HepG2 (cell line): ENCODE results near the gene TIRAP. TPM values are rescaled to one million over a fixed set of nuclear protein-coding genes. Genes with fewer than 3 reads are reported as not detected.

Source experiments
- HMG20A ChIP-seq: IDR thresholded peaks from 2 replicates; pipeline ENCODE4 v1.6.1; 2016; ENCODE audit warnings: borderline replicate concordance
- MTA1 ChIP-seq: sonication (generic); formaldehyde crosslinking; IDR thresholded peaks from 2 replicates; pipeline ENCODE4 v1.4.0; 2020; ENCODE audit warnings: missing genetic modification reagents, mild to moderate bottlenecking, borderline replicate concordance
- PHF5A ChIP-seq: IDR thresholded peaks from one replicate; pipeline ENCODE4 v1.6.1; 2018; ENCODE audit warnings: low read depth, missing genetic modification reagents; ENCODE audit not compliant: unreplicated experiment
- SP2 ChIP-seq: sonication (generic); formaldehyde crosslinking; IDR thresholded peaks from 2 replicates; pipeline ENCODE4 v1.5.1; 2020; ENCODE audit warnings: mild to moderate bottlenecking, missing genetic modification reagents
- TP53 ChIP-seq: sonication (generic); formaldehyde crosslinking; conservative IDR thresholded peaks from 2 replicates; pipeline ENCODE4 v1.4.0; 2020; ENCODE audit warnings: missing genetic modification reagents
- ZFP37 ChIP-seq: sonication (generic); formaldehyde crosslinking; IDR thresholded peaks from 2 replicates; pipeline ENCODE4 v1.4.0; 2020; ENCODE audit warnings: missing genetic modification reagents, borderline replicate concordance
- ZNF20 ChIP-seq: sonication (generic); formaldehyde crosslinking; IDR thresholded peaks from 2 replicates; pipeline ENCODE4 v1.4.0; 2020; ENCODE audit warnings: mild to moderate bottlenecking, moderate library complexity, missing genetic modification reagents
- ZNF501 ChIP-seq: sonication (generic); formaldehyde crosslinking; IDR thresholded peaks from 2 replicates; pipeline ENCODE4 v1.5.1; 2020; ENCODE audit warnings: mild to moderate bottlenecking, moderate library complexity, missing genetic modification reagents
- ZNF530 ChIP-seq: sonication (generic); formaldehyde crosslinking; IDR thresholded peaks from 2 replicates; pipeline ENCODE4 v1.5.0; 2020; ENCODE audit warnings: low read depth, mild to moderate bottlenecking, missing genetic modification reagents
- ZNF724P ChIP-seq: sonication (generic); formaldehyde crosslinking; IDR thresholded peaks from 2 replicates; pipeline ENCODE4 v1.8.0; 2022; ENCODE audit warnings: missing genetic modification reagents, borderline replicate concordance
- ZNF816 ChIP-seq: sonication (generic); formaldehyde crosslinking; IDR thresholded peaks from 2 replicates; pipeline ENCODE4 v1.8.0; 2022; ENCODE audit warnings: missing genetic modification reagents, mild to moderate bottlenecking, borderline replicate concordance
- ZSCAN9 ChIP-seq: IDR thresholded peaks from 2 replicates; pipeline ENCODE4 v1.6.1; 2016; ENCODE audit warnings: borderline replicate concordance
- polyA plus RNA-seq, 8 experiments: library from polyadenylated mRNA; depleted of rRNA in 3 of 8; stranded (reverse) in 7 of 8; unstranded in 1 of 8; fragments of >200 nt; fragmentation: Illumina TruSeq in 4 of 8; extraction: Trizol in 4 of 8; gene quantifications; 2 replicates each; pipeline versions ENCODE4 v1.2.1 to v1.2.3, GENCODE V29; 2011 to 2016; ENCODE audit warnings: low read depth in 4 of 8, missing spikeins in 1 of 8, mixed read lengths in 1 of 8; ENCODE audit not compliant: insufficient read depth in 1 of 8
- total RNA-seq, 5 experiments: library from RNA; depleted of rRNA; stranded (reverse); fragments of >200 nt; fragmentation: Illumina TruSeq; extraction: Trizol; gene quantifications; 2 replicates each; pipeline ENCODE4 v1.2.3, GENCODE V29; 2016; ENCODE audit warnings: low read depth in 1 of 5
- TF ChIP-seq, protein P1 (sequence below): fragments of 450-650 bp; IDR thresholded peaks from 2 replicates; pipeline ENCODE4 v1.6.1; 2017; ENCODE audit warnings: mild to moderate bottlenecking
- TF ChIP-seq, protein P2 (sequence below): sonication (generic); formaldehyde crosslinking; IDR thresholded peaks from 2 replicates; pipeline ENCODE4 v1.4.0; 2020; ENCODE audit warnings: missing genetic modification reagents, borderline replicate concordance
- TF ChIP-seq, protein P3 (sequence below): sonication (generic); formaldehyde crosslinking; IDR thresholded peaks from 2 replicates; pipeline ENCODE4 v1.5.1; 2020; ENCODE audit warnings: missing genetic modification reagents, mild to moderate bottlenecking, borderline replicate concordance
- TF ChIP-seq, protein P4 (sequence below): sonication (generic); formaldehyde crosslinking; IDR thresholded peaks from 2 replicates; pipeline ENCODE4 v1.4.0; 2020; ENCODE audit warnings: mild to moderate bottlenecking, missing genetic modification reagents

TIRAP gene
- total and polyA plus RNA-seq, 2 of the 13 experiments (the other 11 are each of a cell fraction or from before 2014, with no cell fraction given) = 5.4 to 5.7 TPM

DNA sequence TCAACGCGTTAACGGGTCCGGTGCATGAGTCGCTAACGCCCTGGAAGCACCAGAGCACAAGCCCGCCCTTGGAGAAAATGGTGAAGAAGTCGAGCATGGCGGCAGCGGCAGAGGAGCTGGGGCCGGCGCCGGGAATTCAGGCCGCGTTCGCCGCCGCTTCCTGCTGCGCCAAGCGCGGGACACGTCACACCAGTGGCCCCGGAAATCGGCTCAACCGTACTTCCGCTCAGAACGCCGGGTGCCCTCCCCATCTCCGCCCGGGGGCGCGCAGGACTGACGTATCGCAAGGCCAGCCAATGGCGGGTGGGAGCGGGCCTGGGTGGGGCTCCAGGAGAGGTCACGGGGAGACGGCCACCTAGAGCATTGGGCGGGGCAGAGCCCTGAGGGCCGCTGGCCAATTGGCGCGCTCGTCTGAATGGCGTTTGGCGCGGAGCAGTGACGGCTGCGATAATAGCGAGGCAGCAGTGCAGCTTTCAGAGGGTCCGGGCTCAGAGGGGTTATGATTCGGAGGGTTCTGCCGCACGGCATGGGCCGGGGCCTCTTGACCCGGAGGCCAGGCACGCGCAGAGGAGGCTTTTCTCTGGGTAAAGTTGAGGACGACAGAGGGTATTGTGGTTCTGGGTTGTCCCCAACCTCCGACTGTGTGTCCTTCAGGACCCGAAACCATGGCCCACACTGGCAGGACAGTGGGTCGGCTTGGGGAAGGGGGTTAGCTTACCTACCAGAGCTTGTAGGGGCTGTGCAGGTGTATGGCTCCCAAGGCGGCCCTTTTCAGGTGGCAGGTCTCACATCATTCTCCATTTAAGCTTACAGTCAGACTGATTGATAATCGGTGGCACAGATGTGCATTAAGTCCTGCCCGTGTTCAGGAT is 13.9 kb upstream of the TIRAP start, which contains the start of the genes FOXRED1 and SRPRA (continued):
- TF ChIP-seq, protein P1, sequence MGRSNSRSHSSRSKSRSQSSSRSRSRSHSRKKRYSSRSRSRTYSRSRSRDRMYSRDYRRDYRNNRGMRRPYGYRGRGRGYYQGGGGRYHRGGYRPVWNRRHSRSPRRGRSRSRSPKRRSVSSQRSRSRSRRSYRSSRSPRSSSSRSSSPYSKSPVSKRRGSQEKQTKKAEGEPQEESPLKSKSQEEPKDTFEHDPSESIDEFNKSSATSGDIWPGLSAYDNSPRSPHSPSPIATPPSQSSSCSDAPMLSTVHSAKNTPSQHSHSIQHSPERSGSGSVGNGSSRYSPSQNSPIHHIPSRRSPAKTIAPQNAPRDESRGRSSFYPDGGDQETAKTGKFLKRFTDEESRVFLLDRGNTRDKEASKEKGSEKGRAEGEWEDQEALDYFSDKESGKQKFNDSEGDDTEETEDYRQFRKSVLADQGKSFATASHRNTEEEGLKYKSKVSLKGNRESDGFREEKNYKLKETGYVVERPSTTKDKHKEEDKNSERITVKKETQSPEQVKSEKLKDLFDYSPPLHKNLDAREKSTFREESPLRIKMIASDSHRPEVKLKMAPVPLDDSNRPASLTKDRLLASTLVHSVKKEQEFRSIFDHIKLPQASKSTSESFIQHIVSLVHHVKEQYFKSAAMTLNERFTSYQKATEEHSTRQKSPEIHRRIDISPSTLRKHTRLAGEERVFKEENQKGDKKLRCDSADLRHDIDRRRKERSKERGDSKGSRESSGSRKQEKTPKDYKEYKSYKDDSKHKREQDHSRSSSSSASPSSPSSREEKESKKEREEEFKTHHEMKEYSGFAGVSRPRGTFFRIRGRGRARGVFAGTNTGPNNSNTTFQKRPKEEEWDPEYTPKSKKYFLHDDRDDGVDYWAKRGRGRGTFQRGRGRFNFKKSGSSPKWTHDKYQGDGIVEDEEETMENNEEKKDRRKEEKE = no peak
- TF ChIP-seq SP2 (CRISPR knock-in tag) (peak; percentile 85), ZNF501 (CRISPR knock-in tag) (peak; percentile 88), ZSCAN9 (CRISPR knock-in tag) (no peak), TP53 (no peak), ZFP37 (0 out of 2 replicates have a peak, but pooled peaks have one; percentile 42), ZNF20 (CRISPR knock-in tag) (no peak), ZNF816 (CRISPR knock-in tag) (peak; percentile 59; the same call in 1 of the 2 replicates), PHF5A (CRISPR knock-in tag) (no peak), ZNF530 (CRISPR knock-in tag) (no peak), HMG20A (CRISPR knock-in tag) (no peak), ZNF724P (CRISPR knock-in tag) (no peak), MTA1 (CRISPR knock-in tag) (peak; percentile 87)
- TF ChIP-seq, protein P2, sequence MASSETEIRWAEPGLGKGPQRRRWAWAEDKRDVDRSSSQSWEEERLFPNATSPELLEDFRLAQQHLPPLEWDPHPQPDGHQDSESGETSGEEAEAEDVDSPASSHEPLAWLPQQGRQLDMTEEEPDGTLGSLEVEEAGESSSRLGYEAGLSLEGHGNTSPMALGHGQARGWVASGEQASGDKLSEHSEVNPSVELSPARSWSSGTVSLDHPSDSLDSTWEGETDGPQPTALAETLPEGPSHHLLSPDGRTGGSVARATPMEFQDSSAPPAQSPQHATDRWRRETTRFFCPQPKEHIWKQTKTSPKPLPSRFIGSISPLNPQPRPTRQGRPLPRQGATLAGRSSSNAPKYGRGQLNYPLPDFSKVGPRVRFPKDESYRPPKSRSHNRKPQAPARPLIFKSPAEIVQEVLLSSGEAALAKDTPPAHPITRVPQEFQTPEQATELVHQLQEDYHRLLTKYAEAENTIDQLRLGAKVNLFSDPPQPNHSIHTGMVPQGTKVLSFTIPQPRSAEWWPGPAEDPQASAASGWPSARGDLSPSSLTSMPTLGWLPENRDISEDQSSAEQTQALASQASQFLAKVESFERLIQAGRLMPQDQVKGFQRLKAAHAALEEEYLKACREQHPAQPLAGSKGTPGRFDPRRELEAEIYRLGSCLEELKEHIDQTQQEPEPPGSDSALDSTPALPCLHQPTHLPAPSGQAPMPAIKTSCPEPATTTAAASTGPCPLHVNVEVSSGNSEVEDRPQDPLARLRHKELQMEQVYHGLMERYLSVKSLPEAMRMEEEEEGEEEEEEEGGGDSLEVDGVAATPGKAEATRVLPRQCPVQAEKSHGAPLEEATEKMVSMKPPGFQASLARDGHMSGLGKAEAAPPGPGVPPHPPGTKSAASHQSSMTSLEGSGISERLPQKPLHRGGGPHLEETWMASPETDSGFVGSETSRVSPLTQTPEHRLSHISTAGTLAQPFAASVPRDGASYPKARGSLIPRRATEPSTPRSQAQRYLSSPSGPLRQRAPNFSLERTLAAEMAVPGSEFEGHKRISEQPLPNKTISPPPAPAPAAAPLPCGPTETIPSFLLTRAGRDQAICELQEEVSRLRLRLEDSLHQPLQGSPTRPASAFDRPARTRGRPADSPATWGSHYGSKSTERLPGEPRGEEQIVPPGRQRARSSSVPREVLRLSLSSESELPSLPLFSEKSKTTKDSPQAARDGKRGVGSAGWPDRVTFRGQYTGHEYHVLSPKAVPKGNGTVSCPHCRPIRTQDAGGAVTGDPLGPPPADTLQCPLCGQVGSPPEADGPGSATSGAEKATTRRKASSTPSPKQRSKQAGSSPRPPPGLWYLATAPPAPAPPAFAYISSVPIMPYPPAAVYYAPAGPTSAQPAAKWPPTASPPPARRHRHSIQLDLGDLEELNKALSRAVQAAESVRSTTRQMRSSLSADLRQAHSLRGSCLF (CRISPR knock-in tag) = no peak
- TF ChIP-seq, protein P3, sequence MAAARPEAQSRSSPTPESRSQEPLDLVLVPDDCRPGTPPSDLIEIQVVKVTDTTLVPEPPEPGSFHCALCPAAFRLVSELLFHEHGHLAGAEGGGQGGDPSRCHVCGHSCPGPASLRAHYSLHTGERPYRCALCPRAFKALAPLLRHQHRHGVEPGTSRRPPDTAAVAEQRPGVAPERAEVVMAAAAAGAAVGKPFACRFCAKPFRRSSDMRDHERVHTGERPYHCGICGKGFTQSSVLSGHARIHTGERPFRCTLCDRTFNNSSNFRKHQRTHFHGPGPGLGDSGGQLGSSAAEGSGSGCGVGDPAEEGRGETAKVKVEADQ = peak; percentile 79; the same call in 1 of the 2 replicates
- TF ChIP-seq, protein P4, sequence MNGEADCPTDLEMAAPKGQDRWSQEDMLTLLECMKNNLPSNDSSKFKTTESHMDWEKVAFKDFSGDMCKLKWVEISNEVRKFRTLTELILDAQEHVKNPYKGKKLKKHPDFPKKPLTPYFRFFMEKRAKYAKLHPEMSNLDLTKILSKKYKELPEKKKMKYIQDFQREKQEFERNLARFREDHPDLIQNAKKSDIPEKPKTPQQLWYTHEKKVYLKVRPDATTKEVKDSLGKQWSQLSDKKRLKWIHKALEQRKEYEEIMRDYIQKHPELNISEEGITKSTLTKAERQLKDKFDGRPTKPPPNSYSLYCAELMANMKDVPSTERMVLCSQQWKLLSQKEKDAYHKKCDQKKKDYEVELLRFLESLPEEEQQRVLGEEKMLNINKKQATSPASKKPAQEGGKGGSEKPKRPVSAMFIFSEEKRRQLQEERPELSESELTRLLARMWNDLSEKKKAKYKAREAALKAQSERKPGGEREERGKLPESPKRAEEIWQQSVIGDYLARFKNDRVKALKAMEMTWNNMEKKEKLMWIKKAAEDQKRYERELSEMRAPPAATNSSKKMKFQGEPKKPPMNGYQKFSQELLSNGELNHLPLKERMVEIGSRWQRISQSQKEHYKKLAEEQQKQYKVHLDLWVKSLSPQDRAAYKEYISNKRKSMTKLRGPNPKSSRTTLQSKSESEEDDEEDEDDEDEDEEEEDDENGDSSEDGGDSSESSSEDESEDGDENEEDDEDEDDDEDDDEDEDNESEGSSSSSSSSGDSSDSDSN (CRISPR knock-in tag) = peak; percentile 77
